RKO (cell line): ENCODE results near the gene ROR1.

ENCODE experiments used
- DNase-seq: peaks from one replicate; pipeline ENCODE4 v3.0.0-alpha.2; 2016; ENCODE audit warnings: low spot score

Gene ROR1

DNA sequence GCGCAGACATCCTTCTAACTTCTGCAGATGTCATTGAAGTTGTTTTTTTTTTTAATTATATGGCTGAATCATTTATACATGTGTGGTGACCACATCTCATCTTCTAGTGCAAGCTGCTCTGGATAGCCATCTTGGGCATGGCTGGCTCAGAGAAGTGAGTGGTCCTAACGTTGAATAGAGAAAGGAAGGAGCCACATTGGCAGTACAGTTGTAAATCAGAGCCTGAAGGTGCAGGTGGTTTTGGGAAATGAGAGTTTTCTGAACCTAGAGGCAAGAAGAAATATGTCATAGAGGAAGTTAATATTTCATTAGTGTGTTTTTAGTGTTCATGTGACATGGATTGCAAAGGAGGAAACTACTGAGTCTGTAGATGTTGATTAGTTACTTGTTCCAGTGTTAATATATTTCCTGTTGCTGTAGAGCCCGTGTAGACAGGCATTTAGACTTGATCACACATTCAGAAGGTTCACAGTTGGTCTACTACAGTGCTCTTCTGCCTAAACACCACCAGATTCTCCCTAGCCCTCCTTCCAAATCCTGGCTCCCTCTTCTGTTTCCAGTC is 163.7 kb downstream of the ROR1 start:
- DNase-seq, result no peak

DNA sequence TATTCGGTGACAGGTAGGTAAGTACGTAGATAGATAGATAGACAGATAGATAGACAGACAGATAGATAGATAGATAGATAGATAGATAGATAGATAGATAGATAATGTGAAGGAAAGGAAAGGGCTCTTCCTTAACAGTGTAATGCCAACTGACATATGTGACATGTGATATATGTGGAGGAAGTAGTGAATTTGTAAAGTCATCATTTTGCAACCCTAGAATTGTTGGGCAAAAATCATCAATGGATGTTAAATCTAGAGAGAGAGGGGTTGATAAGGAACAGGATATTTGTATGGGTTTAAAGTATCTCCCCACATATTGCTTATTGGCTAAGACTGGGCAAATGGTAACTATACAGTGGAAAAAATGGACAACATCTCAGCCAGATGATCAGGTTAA is 166.6 kb downstream of the ROR1 start:
- DNase-seq, result no peak

DNA sequence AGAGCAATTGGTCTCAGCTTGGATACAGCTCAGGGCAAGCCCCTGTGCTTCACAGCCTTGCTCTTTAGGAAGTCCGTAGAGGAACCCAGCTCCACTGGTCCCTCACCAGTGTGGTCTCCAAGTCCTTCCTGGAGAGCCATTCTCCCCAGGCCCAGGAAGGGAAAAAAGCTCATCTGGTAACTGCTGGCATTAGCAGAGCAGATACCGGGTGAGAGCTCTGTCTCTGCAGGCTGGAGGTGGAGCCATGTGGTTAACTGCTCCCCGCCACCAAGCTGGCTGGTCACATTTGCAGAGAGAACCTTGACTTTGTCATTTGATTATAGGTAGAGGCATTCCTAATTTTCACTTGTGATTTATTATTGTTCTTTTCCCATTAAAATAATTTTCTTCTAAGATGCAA is 169.6 kb downstream of the ROR1 start:
- no peak for DNase-seq

DNA sequence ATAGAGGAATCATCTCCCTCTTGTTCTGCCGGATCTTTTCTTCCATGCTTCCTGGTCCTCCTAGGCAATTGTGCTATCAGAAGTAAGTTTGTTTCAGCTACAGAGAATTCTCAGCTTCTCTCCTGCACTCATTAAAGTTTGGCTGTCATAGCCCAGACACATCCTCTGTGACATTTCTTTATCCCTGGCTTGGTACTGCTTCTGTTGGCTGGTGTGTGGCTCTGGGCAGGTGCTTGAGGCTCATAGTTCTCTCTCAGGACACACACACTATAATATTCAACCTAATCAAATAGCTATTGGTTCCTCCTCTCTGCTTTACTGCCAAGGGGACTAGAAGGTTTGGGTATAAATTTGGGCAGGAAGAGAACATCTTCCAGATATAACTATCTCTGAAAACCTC is 172.1 kb downstream of the ROR1 start:
- DNase-seq, result no peak

DNA sequence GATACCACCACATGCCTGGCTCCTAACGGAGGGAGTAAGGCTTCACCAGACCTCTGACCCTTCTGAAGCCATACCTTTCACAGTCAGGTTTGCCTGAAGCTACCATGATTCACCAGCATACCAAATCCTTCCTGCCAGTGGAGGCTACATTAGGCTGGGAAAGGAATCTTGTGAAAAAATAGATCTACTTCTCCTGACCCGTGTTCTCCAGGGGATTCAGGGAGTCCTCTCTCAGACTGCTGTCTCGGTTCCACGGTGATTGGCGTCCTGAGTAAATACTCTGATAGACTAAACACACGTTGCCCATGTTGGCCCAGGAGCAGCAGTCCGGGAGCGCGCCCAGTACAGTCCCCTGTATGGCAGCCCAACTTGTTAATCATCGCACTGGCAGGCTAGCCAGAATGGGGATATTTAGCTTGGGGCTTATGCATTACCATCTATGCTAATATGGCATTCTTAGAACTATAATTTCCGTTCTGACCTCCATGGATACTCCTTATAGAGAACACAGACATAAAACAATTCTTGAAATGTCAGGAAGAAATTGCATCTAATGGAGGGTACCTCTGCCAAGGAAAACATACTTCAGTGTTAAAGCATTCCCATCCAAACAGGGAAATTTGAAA is 173.2 kb downstream of the ROR1 start:
- no peak for DNase-seq

DNA sequence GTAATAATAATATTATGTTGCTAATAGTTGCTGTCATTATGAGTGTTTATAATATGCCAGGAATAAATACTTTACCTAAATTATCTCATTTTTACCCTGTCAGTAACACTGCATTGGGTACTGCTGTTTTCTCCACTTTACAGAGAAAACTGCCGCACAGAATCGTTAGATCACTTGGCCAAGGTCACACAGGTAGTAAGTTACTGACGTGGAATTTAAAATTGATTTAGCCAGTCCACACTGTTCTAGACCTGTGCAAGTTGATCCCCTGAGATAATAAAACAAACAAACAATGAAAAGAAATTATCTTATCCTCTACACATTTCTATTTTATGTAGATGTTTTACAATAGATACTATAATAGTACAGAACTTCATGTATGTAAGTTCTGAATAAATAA is 174.1 kb downstream of the ROR1 start:
- DNase-seq, result no peak

DNA sequence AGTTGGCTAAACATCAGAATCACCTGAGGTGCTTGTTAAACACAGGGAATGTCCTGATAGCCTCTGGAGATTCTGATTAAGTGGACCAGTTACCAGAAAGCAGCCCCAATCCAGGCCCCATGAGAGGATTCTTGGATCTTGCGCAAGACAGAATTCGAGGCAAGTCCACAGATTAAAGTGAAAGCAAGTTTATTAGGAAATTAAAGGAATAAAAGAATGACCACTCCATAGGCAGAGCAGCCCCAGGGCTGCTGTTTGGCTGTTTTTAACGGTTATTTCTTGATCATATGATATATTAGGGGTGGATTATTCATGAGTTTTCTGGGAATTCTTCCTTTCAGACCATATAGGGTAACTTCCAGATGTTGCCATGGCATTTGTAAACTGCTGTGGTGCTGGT is 176.2 kb downstream of the ROR1 start:
- DNase-seq, result no peak

DNA sequence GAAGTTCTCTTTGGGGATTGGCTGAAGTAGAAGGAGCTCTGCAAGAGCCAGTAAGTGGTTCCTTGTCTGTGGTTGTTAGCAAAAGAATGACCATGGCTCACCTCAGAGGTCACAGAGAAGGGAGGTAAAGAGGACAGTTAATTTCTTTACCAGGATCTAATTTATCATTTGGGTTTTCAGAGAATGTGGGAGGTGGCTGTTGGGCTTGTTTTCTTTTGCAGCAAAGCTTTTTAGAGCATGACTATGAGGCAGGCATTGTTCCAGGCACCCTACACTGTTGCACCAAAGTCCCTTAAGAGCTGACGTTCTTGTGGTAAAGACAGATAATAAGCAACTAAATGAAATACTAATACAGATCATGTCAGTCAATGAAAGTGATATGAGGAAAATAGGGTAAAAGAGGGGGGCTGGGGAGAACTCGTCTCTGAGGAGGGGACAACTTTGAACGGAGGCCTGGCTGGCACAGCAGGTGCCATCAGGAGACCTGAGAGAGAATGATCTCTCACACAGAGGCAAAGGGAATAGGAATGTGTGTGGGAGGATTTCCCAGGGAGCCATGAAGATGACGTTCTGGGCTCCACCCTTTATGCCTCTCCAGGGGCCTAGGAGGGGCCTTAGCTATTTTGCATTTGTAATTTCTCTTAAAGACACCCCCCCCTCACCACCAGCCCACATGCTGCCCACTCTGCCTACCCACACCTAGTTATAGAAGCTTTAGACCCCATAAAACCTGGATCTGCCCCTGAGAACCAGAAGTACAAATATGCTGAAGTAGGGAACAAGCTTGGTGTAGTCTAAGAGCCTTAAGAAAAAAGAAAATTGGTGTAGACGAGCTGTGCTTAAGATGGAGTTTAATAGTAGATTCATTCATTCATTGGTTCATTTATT is 177.5 kb downstream of the ROR1 start:
- DNase-seq, result no peak

DNA sequence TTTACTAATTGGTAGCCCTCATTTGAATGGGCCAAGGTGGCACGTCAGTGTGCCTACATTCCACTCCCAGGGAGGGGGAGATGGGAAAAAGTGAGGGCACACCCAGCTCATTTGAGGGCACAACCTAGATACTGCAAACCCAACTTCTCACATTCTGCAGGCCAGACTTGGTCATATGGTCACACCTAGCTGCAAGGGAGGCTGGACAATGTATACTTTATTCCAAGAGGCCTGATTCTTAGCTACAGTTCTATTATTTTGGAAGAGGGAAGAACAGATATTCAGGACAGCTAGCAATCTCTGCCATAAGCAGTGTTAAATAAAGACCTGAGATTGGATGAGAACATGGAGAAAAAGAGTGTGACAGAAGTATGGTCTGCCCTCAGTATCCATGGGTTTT is 180.4 kb downstream of the ROR1 start:
- DNase-seq, result no peak

DNA sequence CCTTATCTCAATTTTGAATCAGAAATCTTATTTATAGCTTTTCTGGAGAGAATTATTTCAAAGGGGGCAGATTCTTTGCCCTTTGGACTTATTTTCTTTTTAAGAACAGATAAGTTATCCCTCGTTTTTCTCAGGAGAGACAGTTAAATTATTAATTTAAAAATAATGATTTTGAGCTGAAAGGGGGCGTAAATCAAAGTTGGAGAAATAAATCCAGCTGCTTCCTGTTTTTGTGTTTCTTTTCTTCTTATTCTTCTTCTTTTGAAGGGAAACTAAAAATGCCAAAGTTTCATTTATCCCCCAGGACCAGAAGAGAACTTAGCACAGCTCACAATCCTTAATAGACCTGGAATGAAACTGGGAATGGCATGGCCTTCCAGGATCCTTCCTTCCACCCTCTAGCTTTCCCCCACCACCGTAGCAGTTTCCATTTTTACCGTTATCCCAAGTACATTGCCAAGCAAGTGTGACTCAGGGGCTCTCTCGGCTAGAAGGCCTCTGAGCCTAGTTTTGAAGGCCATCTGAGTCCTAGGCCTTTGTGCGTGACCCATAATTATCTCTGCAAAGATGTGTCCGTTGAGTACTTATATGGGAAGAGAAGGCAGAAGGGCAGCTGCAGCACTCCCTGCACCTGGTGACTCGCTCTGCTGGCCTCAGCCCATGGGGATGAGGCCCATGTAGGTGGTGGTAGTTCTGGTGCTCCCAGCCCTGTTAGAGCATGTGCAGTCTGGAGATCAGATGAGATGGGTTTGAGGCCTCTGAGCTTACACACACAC is 181.7 kb downstream of the ROR1 start:
- DNase-seq, result no peak

DNA sequence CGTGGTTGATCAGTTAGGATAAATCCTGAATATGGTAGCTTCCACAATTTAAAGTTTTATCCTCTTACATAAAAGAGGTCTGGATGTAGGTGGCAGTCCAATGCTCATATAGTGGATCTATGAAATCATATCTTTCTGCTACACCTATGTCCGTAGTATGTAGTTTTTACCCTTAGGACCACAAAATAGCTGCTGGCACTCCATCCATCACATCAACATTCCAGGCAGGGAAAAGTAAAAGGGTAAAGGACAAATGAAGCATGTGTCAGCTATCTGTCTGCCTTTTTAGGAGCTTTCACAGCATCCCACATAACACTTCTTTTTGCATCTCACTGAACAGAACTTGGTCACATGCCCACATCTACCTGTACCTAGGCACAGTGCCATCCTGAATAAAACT is 184.7 kb downstream of the ROR1 start:
- no peak for DNase-seq

DNA sequence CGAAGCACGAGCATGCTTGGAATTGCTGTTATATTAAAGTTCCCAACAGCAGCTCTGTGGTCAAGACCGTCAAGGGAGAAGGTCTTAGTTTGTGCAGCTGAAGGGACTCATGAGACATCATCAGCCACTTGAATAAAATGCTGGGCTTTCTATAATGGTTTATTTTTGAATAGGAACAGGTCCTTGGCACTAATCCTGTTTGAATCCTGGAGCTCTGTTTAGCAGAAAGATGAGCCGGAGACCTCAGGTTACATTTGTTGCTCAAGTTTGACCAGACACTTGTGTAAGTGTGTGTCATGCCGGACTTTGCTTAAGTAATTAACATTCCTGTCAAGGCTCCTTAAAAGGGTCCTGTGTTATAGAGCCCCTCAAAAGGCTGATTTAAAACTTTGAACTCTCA is 186.5 kb downstream of the ROR1 start:
- no peak for DNase-seq

DNA sequence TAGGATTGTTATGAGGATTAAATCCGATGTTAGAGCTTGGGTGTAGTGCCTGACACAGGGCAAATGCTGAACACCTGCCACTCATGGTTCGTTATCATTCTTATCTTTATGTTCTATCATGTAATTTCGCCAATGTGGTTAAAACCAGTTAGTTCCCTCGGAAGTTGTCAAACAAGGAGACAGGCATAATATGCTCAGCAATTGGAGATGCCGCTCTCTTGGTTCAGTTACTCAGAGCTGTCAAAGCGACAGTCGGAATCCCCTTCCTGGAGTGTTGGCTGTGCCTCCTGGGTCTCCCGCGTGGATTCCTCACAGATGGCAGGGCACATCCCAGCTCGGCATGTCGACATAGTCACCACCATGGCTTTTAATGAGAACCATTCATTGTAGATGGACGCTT is 192.2 kb downstream of the ROR1 start:
- DNase-seq, result no peak

DNA sequence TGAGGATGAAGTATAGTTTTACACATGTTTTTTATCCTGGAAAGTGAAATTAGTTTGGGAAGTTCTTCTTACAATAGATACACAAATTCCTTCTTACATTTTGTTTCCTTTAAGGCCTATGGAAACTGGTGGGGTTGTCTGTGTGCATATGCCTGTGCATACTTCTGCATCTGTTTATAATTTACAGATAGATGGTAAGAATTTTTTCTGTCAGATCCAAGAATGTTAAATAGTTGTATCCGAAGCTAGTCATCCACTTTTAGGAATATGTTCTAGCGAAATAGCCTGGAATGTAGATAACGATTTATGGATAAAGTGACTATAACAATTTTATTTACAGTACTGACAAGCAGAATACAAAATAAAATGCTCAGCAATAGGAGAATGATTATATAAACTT is 194.1 kb downstream of the ROR1 start:
- DNase-seq, result no peak

DNA sequence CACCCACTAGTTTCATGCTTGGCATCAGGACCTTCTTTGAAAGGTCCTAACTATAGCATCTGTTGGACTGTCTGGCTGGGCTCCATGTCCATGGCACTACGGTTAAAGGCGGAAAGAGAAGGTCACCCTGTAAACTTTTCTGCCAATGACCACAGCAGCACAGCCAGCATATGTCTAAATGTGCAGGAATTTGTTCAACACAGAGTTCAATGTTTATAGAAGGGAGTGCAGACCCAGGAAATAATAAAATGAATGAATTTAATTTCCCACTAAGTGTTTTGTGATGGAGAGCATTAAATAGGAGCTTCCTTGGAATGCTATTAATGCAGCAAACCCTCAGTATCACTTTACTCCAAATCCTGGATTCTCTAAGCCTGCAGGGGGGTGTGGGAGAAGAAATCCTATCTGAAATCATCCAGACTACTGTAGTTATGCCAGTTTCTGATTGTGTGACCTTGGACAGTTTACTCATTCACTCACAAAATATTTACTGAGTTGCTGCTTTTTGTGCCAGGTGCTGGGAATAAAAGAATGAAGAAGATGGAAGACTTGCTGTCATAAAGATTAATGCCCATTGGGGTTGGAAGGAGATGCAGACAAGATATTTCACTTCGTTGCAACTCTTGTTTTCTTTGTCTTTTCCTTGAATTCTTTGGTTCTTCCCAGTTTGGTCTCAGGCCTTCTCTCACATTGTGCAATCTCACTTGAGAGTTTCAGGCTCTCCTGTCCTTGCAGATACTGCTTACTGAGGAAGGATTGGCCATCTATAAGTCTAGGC is 195.0 kb downstream of the ROR1 start:
- DNase-seq, result no peak

DNA sequence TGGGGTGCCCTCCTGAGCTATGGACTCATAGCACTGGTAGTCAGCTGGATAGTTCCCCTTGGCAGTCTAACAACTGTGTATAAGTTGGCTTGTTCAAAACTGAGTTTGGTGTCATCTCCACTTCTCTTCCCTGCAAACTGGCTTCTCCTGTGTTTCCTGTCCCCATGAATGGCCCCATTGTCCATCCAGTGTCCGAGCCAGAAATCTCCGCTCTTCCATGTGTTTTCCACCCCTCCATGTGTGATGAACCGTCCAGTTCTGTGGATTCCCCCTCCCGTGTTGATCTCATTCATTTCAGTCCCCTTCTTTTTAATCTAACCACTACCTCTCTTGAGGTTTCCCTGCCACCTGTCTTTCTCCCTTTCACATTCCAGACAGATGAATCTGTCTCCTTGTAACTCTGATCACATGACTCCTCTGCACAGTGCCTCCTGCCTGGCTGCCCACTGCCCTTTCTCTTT is 195.7 kb downstream of the ROR1 start:
- no peak for DNase-seq

DNA sequence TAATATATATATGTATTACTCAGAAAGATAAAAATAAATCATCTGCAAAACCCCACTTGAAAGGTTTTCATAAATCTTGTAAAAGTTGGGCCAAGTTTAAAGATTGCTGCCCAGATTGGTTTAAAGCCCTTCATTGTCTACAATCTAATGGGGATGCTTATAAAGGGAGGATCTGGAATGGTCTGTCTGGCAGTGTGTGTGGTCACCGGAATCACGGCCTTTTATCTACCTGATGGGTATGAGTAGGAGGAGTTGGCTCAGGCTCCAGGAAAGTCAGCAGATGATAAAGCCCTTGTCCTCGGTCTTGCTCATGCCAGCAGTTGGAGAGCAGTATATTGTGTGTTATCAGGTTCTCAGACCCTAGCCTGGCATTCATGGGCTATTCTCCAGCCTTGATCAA is 197.7 kb downstream of the ROR1 start:
- no peak for DNase-seq

DNA sequence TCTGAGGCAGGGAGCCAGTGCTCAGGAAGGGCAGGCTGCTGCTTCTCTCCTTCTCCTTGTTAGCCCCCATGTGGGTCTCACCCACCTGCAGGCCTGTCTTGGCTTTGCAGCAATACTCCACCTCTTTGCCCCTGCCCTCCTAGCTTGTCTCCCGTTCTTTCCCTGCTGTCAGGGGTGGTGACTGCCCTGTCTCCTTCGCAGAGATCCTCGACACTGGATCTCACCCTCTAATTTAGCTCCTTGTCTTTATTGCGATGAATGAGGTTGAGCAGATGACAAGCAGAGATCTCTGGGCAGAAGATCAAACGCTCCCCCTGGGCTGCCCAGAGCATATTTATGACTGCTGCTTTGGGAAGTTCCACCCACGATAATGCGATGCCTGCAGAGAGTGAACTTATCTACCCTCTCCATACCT is 199.2 kb downstream of the ROR1 start:
- DNase-seq, result no peak

DNA sequence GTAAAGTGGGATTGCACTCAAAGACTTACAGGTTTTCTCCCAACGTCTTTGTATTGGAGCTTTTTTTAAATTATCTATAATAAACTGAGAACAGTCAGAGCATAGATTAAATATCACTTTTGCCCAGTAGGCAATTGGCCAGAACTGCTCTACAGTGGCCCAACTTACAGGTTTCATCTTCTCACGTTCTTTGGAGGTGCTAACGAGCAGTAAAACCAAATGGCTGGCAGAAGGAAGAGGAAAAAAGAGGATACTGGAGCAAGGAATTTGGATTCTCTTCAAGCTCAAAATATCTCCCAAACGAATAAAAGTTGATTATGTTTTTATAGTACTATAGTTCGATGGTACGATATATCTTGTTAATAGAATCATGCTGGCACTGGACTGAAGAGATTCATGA is 201.1 kb downstream of the ROR1 start:
- no peak for DNase-seq

DNA sequence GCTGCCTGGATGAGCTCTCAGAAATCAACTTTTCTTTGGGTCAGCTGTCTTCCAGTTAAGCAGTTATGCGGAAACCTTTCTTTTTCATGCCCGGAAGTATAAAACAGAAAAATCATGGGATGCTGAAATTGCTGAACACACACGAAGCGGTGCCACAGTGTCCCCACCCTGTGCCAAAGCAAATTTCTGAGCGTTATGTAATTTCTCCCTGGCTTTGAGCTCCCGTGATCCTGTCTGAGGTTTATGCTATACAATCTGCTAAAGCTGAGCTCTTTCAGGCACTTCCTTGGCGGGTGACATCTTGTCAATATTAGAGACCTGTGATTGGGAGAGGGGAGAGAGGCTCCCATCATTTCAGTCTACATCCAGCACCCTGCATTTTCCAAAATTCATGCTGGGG is 201.7 kb downstream of the ROR1 start:
- no peak for DNase-seq

DNA sequence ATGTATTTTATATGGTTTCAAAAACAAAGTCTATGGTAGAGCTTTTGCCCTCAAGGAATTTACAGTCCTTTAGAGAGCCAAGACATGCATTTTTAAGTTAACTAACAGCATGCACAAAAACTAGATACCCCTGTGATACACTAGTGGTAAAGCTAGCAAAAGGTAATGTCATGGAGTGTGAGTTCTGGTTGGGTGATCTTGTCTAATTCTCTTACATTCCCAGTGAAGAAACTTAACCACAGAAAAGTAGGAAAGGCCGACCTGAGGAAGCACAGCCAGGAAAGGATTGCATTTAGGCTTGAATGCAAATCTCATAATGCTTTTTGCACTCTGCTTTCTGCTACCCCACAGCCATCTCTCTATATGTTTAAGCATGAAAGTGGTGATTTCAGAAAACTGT is 202.2 kb downstream of the ROR1 start:
- no peak for DNase-seq

DNA sequence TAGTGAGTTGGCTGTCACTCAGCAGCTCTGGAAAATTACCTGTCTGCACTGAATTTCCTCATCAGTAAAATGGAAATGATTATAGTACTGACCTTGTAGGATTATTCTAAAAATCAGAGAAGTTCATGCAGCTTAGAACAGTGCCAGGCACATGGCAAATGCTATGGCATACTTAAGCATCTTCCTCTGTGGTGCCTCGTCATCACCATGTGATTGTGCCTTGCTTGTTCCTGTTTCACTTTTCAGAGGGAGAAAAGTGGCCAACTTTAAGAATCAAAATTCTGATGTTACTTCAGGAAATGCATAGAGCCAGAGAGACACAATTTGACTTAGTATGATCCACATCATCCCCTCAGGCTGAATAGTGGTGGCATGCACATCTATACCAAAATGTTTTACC is 203.6 kb downstream of the ROR1 start:
- DNase-seq, result no peak
